Stimulated activated CD4-positive, alpha-beta T cell treated with anti-CD3 and anti-CD28 coated beads, TNF-alpha, amount 100 ng/mL, for 1 hour (primary cell): ENCODE data around the gene CCDC83.

Experiments used
- DNase-seq, 3 donors: peaks; one replicate each; pipeline ENCODE4 v3.0.0-alpha.2; 2020; ENCODE audit warnings: low read depth in 3 of 3, low spot score in 1 of 3

The CCDC83 gene

GRCh38 chr11:85855341-85855656 lies at the start of gene CCDC83:
CCDC83 (plus strand) TSS chr11:85855383; CDS start chr11:85865124, 9,741 bp downstream.
- DNase-seq: no peak

DNA sequence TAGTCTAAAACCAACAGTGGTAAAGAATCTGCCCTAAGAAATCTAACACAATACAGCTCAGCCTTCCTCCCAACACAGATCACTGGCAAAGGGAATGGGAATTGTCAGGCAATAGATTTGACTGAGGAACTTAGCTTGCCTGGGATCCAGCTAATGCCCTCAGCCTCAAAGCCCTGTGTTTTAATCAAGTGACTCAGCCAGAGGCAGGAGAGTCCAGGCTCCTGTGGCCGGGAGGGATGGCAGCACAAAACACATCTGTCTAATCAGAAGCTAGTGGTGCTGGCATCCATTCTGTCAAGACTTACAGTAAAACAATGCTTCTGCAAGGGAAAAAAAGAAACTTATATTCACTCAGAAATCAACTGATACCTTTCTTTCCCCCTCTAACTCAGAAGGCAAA lies 49.8 kb upstream of the CCDC83 start:
- DNase-seq: no peak

GRCh38 chr11:85806016-85806415 lies 49.2 kb upstream of the CCDC83 start:
- no peak for DNase-seq

DNA sequence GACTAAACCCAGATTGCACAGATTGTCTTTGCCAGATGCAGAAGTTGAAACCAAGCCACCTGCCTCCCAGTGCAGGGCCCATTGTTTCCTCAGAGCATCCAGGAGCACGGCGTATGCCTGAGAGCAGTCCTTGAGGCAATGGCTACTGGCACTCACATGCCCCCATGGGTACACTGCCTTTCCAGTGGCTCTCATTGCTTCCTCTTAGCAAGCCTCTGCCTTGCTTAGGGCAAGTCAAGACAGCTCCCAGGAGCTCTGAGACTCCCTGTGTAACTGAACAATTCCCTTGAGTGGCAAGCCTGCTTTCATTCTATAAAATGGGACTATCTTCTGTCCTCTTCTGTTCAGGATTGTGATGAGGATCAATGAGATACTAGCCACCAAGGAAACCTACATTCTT lies 48.3 kb upstream of the CCDC83 start:
- DNase-seq: no peak

- DNase-seq: no peak
These were observed 46.0 kb upstream of the CCDC83 start for GRCh38 chr11:85809191-85809590.

DNA sequence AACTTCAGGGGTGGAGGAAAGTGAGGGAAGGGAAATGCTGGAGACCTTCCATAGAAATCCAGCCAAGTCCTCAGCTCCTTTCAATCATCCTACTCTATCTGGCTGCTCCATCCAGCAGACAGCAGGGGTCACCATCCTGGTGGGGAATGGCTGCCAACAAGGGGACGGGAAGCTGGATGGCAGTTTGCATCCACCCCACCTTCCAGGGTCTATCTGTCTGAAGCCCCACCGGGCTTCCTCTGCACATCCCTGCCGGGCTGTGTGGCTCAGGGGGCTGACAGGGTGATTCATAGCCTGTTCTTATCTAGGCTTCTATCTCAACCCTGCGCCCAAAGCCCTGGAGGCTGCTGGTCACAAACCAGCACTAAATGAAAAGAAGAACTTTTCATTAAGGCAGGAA lies 45.3 kb upstream of the CCDC83 start:
- no peak for DNase-seq

GRCh38 chr11:85810521-85810870 lies 44.7 kb upstream of the CCDC83 start:
- DNase-seq: no peak

GRCh38 chr11:85810871-85811611 lies 44.1 kb upstream of the CCDC83 start, which contains the start of gene SYTL2:
SYTL2 (minus strand) TSS chr11:85811141; CDS start chr11:85757725, 53,416 bp downstream.
- peak; percentile 35 to 58 (median 55) for DNase-seq

DNA sequence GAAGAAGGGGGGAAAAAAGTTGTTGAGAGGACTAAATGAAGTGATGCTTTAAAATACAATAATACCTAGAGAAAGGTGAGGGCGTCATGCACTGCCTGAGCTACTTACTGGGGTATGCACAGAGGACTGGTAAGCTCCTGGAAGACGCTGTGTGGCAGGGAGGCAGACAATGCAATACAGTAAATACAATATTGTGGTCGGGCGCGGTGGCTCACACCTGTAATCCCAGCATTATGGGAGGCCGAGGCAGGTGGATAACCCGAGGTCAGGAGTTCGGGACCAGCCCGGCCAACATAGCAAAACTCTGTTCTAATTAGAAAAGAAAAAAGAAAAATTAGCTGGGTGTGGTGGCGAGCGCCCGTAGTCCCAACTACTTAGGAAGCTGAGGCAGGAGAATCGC lies 43.6 kb upstream of the CCDC83 start:
- no peak for DNase-seq

DNA sequence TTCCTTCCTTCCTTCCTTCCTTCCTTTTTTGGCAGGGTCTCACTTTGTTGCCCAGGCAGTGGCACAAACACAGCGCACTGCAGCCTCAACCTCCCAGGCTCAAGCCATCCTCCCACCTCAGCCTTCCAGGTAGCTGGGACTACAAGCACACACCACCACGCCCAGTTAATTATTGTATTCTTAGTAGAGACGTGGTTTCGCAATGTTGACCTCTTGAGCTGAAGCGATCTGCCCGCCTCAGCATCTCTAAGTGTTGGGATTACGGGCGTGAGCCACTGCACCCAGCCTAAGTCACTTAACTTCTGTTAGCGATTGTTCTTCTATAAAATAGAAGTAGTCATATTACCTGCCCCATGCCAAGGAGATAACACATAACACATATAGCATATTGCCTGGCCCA lies 41.5 kb upstream of the CCDC83 start:
- DNase-seq: no peak

- no peak for DNase-seq
These were observed 39.8 kb upstream of the CCDC83 start for GRCh38 chr11:85815186-85815931.

- no peak for DNase-seq
These were observed 35.7 kb upstream of the CCDC83 start for GRCh38 chr11:85819441-85819840.

GRCh38 chr11:85821636-85822035 lies 33.5 kb upstream of the CCDC83 start:
- no peak for DNase-seq

- no peak for DNase-seq
These were observed 32.4 kb upstream of the CCDC83 start for GRCh38 chr11:85822814-85823213.

GRCh38 chr11:85823816-85824215 lies 31.4 kb upstream of the CCDC83 start:
- peak in 2 of 3 donors; percentile 43 to 46 for DNase-seq

DNA sequence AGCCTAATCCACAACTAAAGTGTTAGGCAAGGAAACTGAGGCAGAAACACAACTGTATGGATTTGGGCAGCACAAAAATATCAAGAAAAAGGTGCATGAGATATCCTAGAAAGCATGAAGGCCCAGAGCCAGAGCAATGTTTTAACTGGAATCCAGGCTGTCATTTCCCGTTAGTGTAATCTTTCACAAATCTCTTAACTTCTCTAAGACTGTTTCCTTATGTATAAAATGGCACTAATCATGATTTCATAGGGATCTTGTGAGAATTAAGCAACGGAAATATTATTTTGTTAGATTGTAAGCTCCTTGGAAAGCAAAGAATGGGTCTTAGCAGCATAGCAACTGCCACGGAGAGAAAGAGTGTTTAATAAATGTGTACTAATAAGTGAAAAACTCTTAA lies 29.6 kb upstream of the CCDC83 start:
- DNase-seq: no peak

DNA sequence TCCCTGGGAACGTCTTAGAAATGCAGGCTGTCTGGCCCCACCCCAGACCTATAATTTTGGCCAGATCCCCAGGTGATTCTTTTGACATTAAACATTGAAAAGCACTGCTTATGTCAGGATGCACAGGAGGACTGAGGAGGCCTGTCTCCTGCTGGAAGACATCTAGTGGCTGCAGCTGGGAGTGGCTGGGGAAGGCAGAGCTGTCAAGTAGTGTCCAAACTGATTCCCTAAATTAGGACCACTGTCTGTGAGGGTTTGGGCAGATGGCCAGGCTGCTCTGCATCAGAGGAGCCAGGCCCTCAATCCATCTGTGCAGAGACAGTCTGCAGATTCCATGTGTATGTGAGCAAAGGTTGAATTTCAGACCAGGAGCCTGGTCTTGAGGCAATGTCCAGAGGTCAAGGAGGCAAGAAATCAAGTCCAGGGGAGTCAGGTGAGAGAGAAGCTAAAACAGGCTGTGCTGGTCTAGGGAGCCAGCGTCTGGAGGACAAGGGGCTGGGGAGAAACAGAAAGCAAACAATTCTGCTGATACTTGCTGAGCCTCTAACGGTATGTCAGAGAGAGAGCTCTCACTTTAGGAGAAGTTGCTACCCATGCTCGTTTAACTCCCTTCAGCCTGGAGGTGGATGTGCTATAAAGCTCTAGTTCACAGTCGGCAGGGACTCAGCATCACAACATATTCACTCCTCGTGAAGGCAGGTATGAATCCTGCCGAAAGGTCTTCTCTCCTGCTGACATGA lies 28.9 kb upstream of the CCDC83 start:
- DNase-seq: no peak

DNA sequence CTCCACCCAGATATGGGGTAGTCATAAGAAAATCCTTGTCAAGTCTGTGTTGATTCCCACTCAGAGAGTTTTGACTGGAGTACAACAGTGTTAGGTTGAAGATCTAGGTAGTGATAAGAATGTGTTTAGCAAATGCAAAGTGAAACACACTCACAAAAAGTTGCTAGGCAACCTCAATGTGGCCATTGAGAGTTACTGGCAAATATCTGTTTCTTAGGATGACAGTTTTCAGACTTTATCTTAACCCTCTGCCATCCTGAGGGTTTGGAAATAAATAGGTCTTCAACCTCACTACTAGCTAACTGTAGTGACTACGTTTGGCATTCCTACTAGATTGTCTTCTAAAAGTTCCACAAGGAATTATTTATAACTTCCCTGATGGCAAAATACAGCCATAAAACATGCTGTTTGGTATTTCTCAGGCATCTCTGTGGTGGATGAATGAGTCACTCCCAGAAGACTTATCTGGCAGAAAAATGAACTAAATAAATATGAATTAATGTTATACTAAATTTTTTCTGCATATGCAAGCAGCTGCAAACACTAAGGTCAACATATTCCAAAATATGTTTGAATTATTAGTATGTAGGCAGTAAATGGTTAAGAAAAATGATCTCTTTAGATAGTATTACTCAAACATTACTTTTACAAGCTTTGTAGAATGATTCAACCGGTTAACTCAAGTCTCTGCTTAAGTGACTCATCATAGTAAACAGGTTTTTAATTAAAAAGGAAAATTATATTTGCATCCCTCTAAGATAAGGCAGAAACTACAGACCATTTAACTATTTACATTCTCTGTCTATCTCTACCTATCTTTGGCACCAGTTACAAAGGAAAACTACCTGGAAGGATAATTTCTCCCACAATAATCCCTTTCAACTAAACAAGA lies 27.2 kb upstream of the CCDC83 start:
- DNase-seq: no peak

GRCh38 chr11:85828640-85828978 lies 26.6 kb upstream of the CCDC83 start:
- DNase-seq: no peak

- no peak for DNase-seq
These were observed 26.0 kb upstream of the CCDC83 start for GRCh38 chr11:85829172-85829571.

- DNase-seq: no peak
These were observed 24.1 kb upstream of the CCDC83 start for GRCh38 chr11:85831050-85831449.
